B cell (primary cell): ENCODE measurements around the gene MEOX2. TPM values are rescaled to one million over a fixed set of nuclear protein-coding genes. Genes with fewer than 3 reads are reported as not detected.

ENCODE experiments used
- ATAC-seq: fragments of 200-7000 bp; cut with Tn5 transposase; one replicate; pipeline ENCODE4 v1.10.0; 2021; ENCODE audit warnings: low read depth, mild to moderate bottlenecking, moderate number of reproducible peaks, moderate library complexity
- CTCF ChIA-PET: fragments of 350-600 bp; sonication (Branson Sonifier 250); formaldehyde crosslinking; loops from one replicate; lab custom pipeline; 2021; ENCODE audit warnings: antibody characterized with exemption, inconsistent platforms; lab: Charles Lee
- POLR2A ChIA-PET: fragments of 350-600 bp; sonication (Branson Sonifier 250); formaldehyde crosslinking; loops from one replicate; lab custom pipeline; 2021; ENCODE audit warnings: antibody characterized with exemption; lab: Charles Lee
- DNase-seq: peaks from one replicate; pipeline ENCODE4 v3.0.0; 2013
- H2AFZ ChIP-seq: 2 replicates; pipeline ENCODE4 v1.6.1; 2012; ENCODE audit warnings: mild to moderate bottlenecking, low read depth, low read length; ENCODE audit not compliant: insufficient read depth, poor library complexity, severe bottlenecking
- H3K27ac ChIP-seq, 2 donors: 1 replicate in 1 of 2; 2 replicates in 1 of 2; pipeline ENCODE4 v1.5.1; 2012 to 2013; ENCODE audit warnings: low read length in 2 of 2, mild to moderate bottlenecking in 2 of 2, moderate library complexity in 1 of 2
- H3K27me3 ChIP-seq, 4 experiments: fragments of 200-600 bp in 1 of 4; sonication (generic) in 1 of 4; replicated peaks in 1 of 4; 1 replicate in 2 of 4; 2 replicates in 2 of 4; pipeline versions ENCODE4 v1.6.1 to v1.7.0; 2013 to 2016; ENCODE audit warnings: low read length in 3 of 4, mild to moderate bottlenecking in 2 of 4, mixed read lengths in 1 of 4, moderate library complexity in 1 of 4; ENCODE audit not compliant: insufficient read depth in 4 of 4, control insufficient read depth in 3 of 4; ENCODE audit errors: control extremely low read depth in 1 of 4
- H3K36me3 ChIP-seq, 2 experiments: replicated peaks in 1 of 2; 1 replicate in 1 of 2; 2 replicates in 1 of 2; pipeline versions ENCODE4 v1.6.1 to v1.7.1; 2013; ENCODE audit warnings: low read length in 1 of 2; ENCODE audit not compliant: insufficient read depth in 2 of 2, control insufficient read depth in 1 of 2; ENCODE audit errors: control extremely low read depth in 1 of 2, extremely low read depth in 1 of 2
- H3K4me1 ChIP-seq, 2 donors: fragments of 200-600 bp in 1 of 2; sonication (generic) in 1 of 2; 1 replicate in 1 of 2; 2 replicates in 1 of 2; pipeline versions ENCODE4 v1.5.1 to v1.6.1; 2013 to 2017; ENCODE audit warnings: low read length in 2 of 2; ENCODE audit not compliant: control insufficient read depth in 2 of 2, insufficient read depth in 2 of 2
- H3K4me2 ChIP-seq: replicated peaks from 2 replicates; pipeline ENCODE3; 2012; ENCODE audit warnings: mild to moderate bottlenecking, low read depth, low read length; ENCODE audit not compliant: poor library complexity, severe bottlenecking
- H3K4me3 ChIP-seq, 5 experiments: fragments of 200-600 bp in 1 of 5; sonication (generic) in 1 of 5; 1 replicate in 3 of 5; 2 replicates in 2 of 5; pipeline versions ENCODE4 v1.5.1 to v1.7.0; 2011 to 2016; ENCODE audit warnings: low read length in 4 of 5, mild to moderate bottlenecking in 4 of 5, low read depth in 2 of 5, control low read depth in 1 of 5, moderate library complexity in 1 of 5; ENCODE audit not compliant: insufficient read depth in 1 of 5; ENCODE audit errors: control extremely low read depth in 1 of 5, extremely low read depth in 1 of 5
- H3K79me2 ChIP-seq: fragments of 200-600 bp; sonication (generic); one replicate; pipeline ENCODE4 v1.6.0; 2016; ENCODE audit warnings: low read length; ENCODE audit not compliant: control insufficient read depth, insufficient read depth
- H3K9ac ChIP-seq: fragments of 200-600 bp; sonication (generic); 2 replicates; pipeline ENCODE4 v1.6.1; 2017; ENCODE audit warnings: mild to moderate bottlenecking, low read length, moderate library complexity
- H3K9me3 ChIP-seq, 3 donors: one replicate each; pipeline versions ENCODE4 v1.6.1 to v1.7.1; 2013; ENCODE audit warnings: low read length in 2 of 3; ENCODE audit not compliant: control insufficient read depth in 2 of 3, insufficient read depth in 1 of 3; ENCODE audit errors: control extremely low read depth in 1 of 3
- H4K20me1 ChIP-seq: 2 replicates; pipeline ENCODE4 v1.6.0; 2012; ENCODE audit warnings: mild to moderate bottlenecking, low read length; ENCODE audit not compliant: insufficient read depth, control insufficient read depth, poor library complexity, severe bottlenecking
- H3K27ac Mint-ChIP-seq: one replicate; pipeline ENCODE4 v1.8.0; 2021; ENCODE audit warnings: mixed read lengths
- H3K27me3 Mint-ChIP-seq: one replicate; pipeline ENCODE4 v1.8.0; 2021; ENCODE audit warnings: mixed read lengths
- H3K4me1 Mint-ChIP-seq: one replicate; pipeline ENCODE4 v1.8.0; 2021; ENCODE audit warnings: mixed read lengths
- H3K4me3 Mint-ChIP-seq: one replicate; pipeline ENCODE4 v1.8.0; 2021; ENCODE audit warnings: mixed read lengths
- H3K9me3 Mint-ChIP-seq: one replicate; pipeline ENCODE4 v1.8.0; 2022; ENCODE audit warnings: mixed read lengths; ENCODE audit not compliant: insufficient read depth
- CTCF ChIP-seq: fragments of 200-600 bp; IDR thresholded peaks from one replicate; pipeline ENCODE4 v1.8.0; 2022; ENCODE audit warnings: antibody characterized with exemption, mild to moderate bottlenecking
- EZH2 ChIP-seq: IDR thresholded peaks from 2 replicates; pipeline ENCODE4 v1.6.1; 2012; ENCODE audit warnings: borderline replicate concordance, low read depth, mild to moderate bottlenecking, moderate library complexity, low read length; ENCODE audit not compliant: insufficient read depth, poor library complexity, severe bottlenecking
- WGBS: methylation state at CpG from one replicate; pipeline ENCODE4 v1.1.5; 2013; ENCODE audit warnings: missing lambda C conversion rate; ENCODE audit not compliant: insufficient coverage; 5-methylcytosine and 5-hydroxymethylcytosine counted together
- intact Hi-C: fragments of 100-400 bp; cut with micrococcal nuclease; formaldehyde crosslinking; loops from one replicate; pipeline ENCODE4 v1.10.0; 2022
- polyA plus RNA-seq: library from polyadenylated mRNA; depleted of rRNA; stranded (reverse); fragments of >200 nt; gene quantifications from 2 replicates; pipeline ENCODE4 v1.2.3, GENCODE V29; 2012
- total RNA-seq, 2 donors: library from RNA; stranded (reverse); fragments of 120-200 nt in 1 of 2; gene quantifications; 1 replicate in 1 of 2; 2 replicates in 1 of 2; pipeline versions ENCODE4 v1.2.3 to v1.2.4, GENCODE V29; 2013 to 2022

Gene MEOX2
- total and polyA plus RNA-seq, 2 donors (not counting 1 experiment from before 2014, with no cell fraction given): not detected

GRCh38 chr7:15577600-15577999 lies 108.9 kb downstream of the MEOX2 start:
- Mint-ChIP-seq H3K27ac (no peak overlapping the region), H3K4me3 (no peak overlapping the region), H3K4me1 (no peaks in the 10 kb centered on the region), H3K9me3 (peaks cover 2% of the 10 kb centered on the region), H3K27me3 (no peaks in the 10 kb centered on the region)
- Histone ChIP-seq H3K27ac (no peak overlapping the region), H3K4me3 (no peak overlapping the region), H3K79me2 (no peaks in the 10 kb centered on the region), H3K9ac (no peak overlapping the region), H3K36me3 (no peaks in the 10 kb centered on the region), H3K4me1 (no peaks in the 10 kb centered on the region), H4K20me1 (no peaks in the 10 kb centered on the region), H3K27me3 (no peaks in the 10 kb centered on the region), H2AFZ (no peak overlapping the region), H3K4me2 (no peak overlapping the region), H3K9me3 (no peaks in the 10 kb centered on the region)
- ChIA-PET POLR2A (no interaction called here), CTCF (no interaction called here)
- intact Hi-C loops: no loop called here
- WGBS: no CpG with 5 or more reads among the region's 2 CpGs
- ATAC-seq (no peak), DNase-seq (no peak)
- no peak for TF ChIP-seq CTCF
- TF ChIP-seq EZH2: no peak

GRCh38 chr7:15571301-15571878 lies 115.1 kb downstream of the MEOX2 start:
- no CpG with 5 or more reads among the region's 3 CpGs for WGBS
- peaks cover 2% of the 10 kb centered on the region for H3K9me3 Mint-ChIP-seq

More at GRCh38 chr7:15571301-15571878, 115.1 kb downstream of the MEOX2 start:
- no peaks in the 10 kb centered on the region for H3K9me3 ChIP-seq
- no peak overlapping the region for H3K9ac ChIP-seq
- no peaks in the 10 kb centered on the region for H4K20me1 ChIP-seq
- H3K4me1 ChIP-seq: no peaks in the 10 kb centered on the region
- Mint-ChIP-seq H3K27me3 (no peaks in the 10 kb centered on the region), H3K27ac (no peak overlapping the region), H3K4me3 (no peak overlapping the region), H3K4me1 (no peaks in the 10 kb centered on the region)
- no peak overlapping the region for H2AFZ ChIP-seq
- H3K79me2 ChIP-seq: no peaks in the 10 kb centered on the region
- H3K4me3 ChIP-seq: no peak overlapping the region
- H3K27ac ChIP-seq: no peak overlapping the region
- ATAC-seq (no peak), DNase-seq (no peak)
- H3K27me3 ChIP-seq: no peaks in the 10 kb centered on the region
- intact Hi-C loops: no loop called here
- TF ChIP-seq CTCF (no peak), EZH2 (no peak)
- ChIA-PET POLR2A (no interaction called here), CTCF (no interaction called here)
- no peak overlapping the region for H3K4me2 ChIP-seq
- H3K36me3 ChIP-seq: no peaks in the 10 kb centered on the region
